ENCODE measurements around the gene DIS3L. TPM values are rescaled to one million over a fixed set of nuclear protein-coding genes. Genes with fewer than 3 reads are reported as not detected.

DIS3L gene
- total and polyA plus RNA-seq, 2 of the 13 experiments (the other 11 are each of a cell fraction or from before 2014, with no cell fraction given): 21.0 to 50.5 TPM

GRCh38 chr15:66246937-66247336 lies 46.4 kb upstream of the DIS3L start:
- Histone ChIP-seq H3K4me1 (ENCODE audit: insufficient read depth, low read length) (no peaks in the 10 kb centered on the region), H3K4me2 (ENCODE audit: low read depth, low read length) (no peak overlapping the region), H3K9me3 (ENCODE audit: low read length) (no peaks in the 10 kb centered on the region), H3K4me3 (replicated peaks in 1 of 3; ENCODE audit: insufficient read depth in 1 of 3, low read depth in 2 of 3, low read length in 3 of 3) (no peak overlapping the region), H3K27me3 (ENCODE audit: control insufficient read depth in 1 of 2, insufficient read depth in 2 of 2, low read length in 2 of 2) (peaks cover 10 to 63% of the 10 kb centered on the region in 2 experiments; a peak in 4 of 5 replicates), H2AFZ (ENCODE audit: low read length) (no peak overlapping the region), H4K20me1 (ENCODE audit: insufficient read depth, low read length) (peaks cover 7% of the 10 kb centered on the region; the same call in 1 of the 2 replicates), H3K79me2 (ENCODE audit: insufficient read depth, low read length) (no peaks in the 10 kb centered on the region), H3K9ac (ENCODE audit: insufficient read depth, low read depth, low read length) (no peak overlapping the region), H3K27ac (ENCODE audit: extremely low read length, insufficient read depth, low read length) (no peak overlapping the region), H3K36me3 (replicated peaks in 1 of 2; ENCODE audit: control insufficient read depth in 1 of 2, insufficient read depth in 2 of 2, low read length in 2 of 2) (no peaks in the 10 kb centered on the region)
- WGBS (ENCODE audit: low lambda C conversion rate): 7% methylated on average over 1 of the region's 1 CpG
- no peak for TF ChIP-seq ZBTB38 (CRISPR knock-in tag; IDR thresholded peaks at IDR 0.05)
- no peak for TF ChIP-seq ZNF251 (CRISPR knock-in tag; IDR thresholded peaks at IDR 0.05)
- no peak for TF ChIP-seq ZFP36 (IDR thresholded peaks at IDR 0.05; ENCODE audit: borderline replicate concordance, low read depth, low read length, partially characterized antibody)
- no peak for TF ChIP-seq ZNF747 (CRISPR knock-in tag; IDR thresholded peaks at IDR 0.05; ENCODE audit: borderline replicate concordance)
- no peak for TF ChIP-seq REPIN1 (CRISPR knock-in tag; IDR thresholded peaks at IDR 0.05; ENCODE audit: borderline replicate concordance, low read depth)
- TF ChIP-seq, protein P1, sequence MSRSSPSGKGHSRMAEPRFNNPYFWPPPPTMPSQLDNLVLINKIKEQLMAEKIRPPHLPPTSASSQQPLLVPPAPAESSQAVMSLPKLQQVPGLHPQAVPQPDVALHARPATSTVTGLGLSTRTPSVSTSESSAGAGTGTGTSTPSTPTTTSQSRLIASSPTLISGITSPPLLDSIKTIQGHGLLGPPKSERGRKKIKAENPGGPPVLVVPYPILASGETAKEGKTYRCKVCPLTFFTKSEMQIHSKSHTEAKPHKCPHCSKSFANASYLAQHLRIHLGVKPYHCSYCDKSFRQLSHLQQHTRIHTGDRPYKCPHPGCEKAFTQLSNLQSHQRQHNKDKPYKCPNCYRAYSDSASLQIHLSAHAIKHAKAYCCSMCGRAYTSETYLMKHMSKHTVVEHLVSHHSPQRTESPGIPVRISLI (CRISPR knock-in tag; IDR thresholded peaks at IDR 0.05; ENCODE audit: borderline replicate concordance): no peak
- no peak for TF ChIP-seq KMT2A (CRISPR knock-in tag; IDR thresholded peaks at IDR 0.05)
- TF ChIP-seq TEAD3 (CRISPR knock-in tag; optimal IDR thresholded peaks at IDR 0.05; ENCODE audit: borderline replicate concordance): no peak
- no peak for TF ChIP-seq PITX1 (CRISPR knock-in tag; IDR thresholded peaks at IDR 0.05)
- TF ChIP-seq, protein P2, sequence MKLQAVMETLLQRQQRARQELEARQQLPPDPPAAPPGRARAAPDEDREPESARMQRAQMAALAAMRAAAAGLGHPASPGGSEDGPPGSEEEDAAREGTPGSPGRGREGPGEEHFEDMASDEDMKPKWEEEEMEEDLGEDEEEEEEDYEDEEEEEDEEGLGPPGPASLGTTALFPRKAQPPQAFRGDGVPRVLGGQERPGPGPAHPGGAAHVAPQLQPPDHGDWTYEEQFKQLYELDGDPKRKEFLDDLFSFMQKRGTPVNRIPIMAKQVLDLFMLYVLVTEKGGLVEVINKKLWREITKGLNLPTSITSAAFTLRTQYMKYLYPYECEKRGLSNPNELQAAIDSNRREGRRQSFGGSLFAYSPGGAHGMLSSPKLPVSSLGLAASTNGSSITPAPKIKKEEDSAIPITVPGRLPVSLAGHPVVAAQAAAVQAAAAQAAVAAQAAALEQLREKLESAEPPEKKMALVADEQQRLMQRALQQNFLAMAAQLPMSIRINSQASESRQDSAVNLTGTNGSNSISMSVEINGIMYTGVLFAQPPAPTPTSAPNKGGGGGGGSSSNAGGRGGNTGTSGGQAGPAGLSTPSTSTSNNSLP (IDR thresholded peaks at IDR 0.05; ENCODE audit: low read depth, low read length): no peak
- no peak for FAIRE-seq
- ChIA-PET CTCF (ENCODE audit: low intra/inter-chr PET ratio, low total read pairs) (no interaction called here), POLR2A (no interaction called here)
- no peak for DNase-seq (ENCODE audit: low spot score)
- in situ Hi-C loops (cut with HindIII; ENCODE audit: extremely low pct_ligation_motif_present, low pct_unique_long_range_greater_than_20kb) (no loop called here), intact Hi-C loops (cut with micrococcal nuclease; ENCODE audit: unreplicated experiment) (no loop called here)
- no TSS peak for BruUV-seq (replicated peaks)
- ATAC-seq: no peak

All from HepG2 (cell line).